Epidermal melanocyte (primary cell): Measurements from ENCODE around the gene PRKCH.

Experiments used
- DNase-seq: peaks from one replicate; pipeline ENCODE4 v3.0.0; 2011; ENCODE audit warnings: low spot score; ENCODE audit not compliant: insufficient read length

Gene PRKCH

GRCh38 chr14:61471297-61472005 lies 150.1 kb downstream of the PRKCH start:
- no peak for DNase-seq

GRCh38 chr14:61472011-61472672 lies 150.8 kb downstream of the PRKCH start:
- no peak for DNase-seq

- DNase-seq = no peak
Measured at GRCh38 chr14:61472801-61473376, 151.5 kb downstream of the PRKCH start.

- no peak for DNase-seq
Measured at GRCh38 chr14:61474015-61474414, 152.6 kb downstream of the PRKCH start.

- no peak for DNase-seq
Measured at GRCh38 chr14:61474701-61475100, 153.3 kb downstream of the PRKCH start.

GRCh38 chr14:61475316-61475715 lies 153.9 kb downstream of the PRKCH start:
- no peak for DNase-seq

- DNase-seq = no peak
Measured at GRCh38 chr14:61476105-61476753, 154.8 kb downstream of the PRKCH start.

- DNase-seq = no peak
Measured at GRCh38 chr14:61476754-61477410, 155.5 kb downstream of the PRKCH start.

GRCh38 chr14:61477712-61478462 lies 156.5 kb downstream of the PRKCH start:
- no peak for DNase-seq

- DNase-seq = no peak
Measured at GRCh38 chr14:61478971-61479473, 157.6 kb downstream of the PRKCH start.

GRCh38 chr14:61479746-61480502 lies 158.5 kb downstream of the PRKCH start:
- no peak for DNase-seq

- no peak for DNase-seq
Measured at GRCh38 chr14:61480704-61481285, 159.4 kb downstream of the PRKCH start.

GRCh38 chr14:61481701-61482100 lies 160.3 kb downstream of the PRKCH start:
- DNase-seq = no peak

- DNase-seq = no peak
Measured at GRCh38 chr14:61482348-61483206, 161.2 kb downstream of the PRKCH start.

- no peak for DNase-seq
Measured at GRCh38 chr14:61483476-61483875, 162.1 kb downstream of the PRKCH start.

GRCh38 chr14:61484031-61484430 lies 162.7 kb downstream of the PRKCH start:
- DNase-seq = no peak

- DNase-seq = no peak
Measured at GRCh38 chr14:61484826-61485584, 163.6 kb downstream of the PRKCH start.

- DNase-seq = no peak
Measured at GRCh38 chr14:61485661-61486060, 164.3 kb downstream of the PRKCH start.
